Testis (tissue), 5 donors: ENCODE results near the gene VSIG10L. TPM values are rescaled to one million over a fixed set of nuclear protein-coding genes. Genes with fewer than 3 reads are reported as not detected.
A peak's percentile ranks its signal among the peaks of the same experiment; 100 is the strongest.

Source experiments
- DNase-seq: peaks from one replicate; pipeline ENCODE4 v3.0.0-alpha.2; 2019
- H3K27ac ChIP-seq, 2 donors: fragments of 200-600 bp; sonication (generic); one replicate each; pipeline ENCODE4 v1.5.1; 2019
- H3K27me3 ChIP-seq: fragments of 200-600 bp; sonication (generic); one replicate; pipeline ENCODE4 v1.5.1; 2019
- H3K36me3 ChIP-seq: fragments of 200-600 bp; sonication (generic); one replicate; pipeline ENCODE4 v1.5.1; 2017; ENCODE audit warnings: low read depth; ENCODE audit errors: missing control alignments
- H3K4me1 ChIP-seq: fragments of 200-600 bp; sonication (generic); one replicate; pipeline ENCODE4 v1.5.1; 2019
- H3K4me3 ChIP-seq, 2 donors: fragments of 200-600 bp; sonication (generic); one replicate each; pipeline ENCODE4 v1.5.1; 2017 to 2019
- H3K9me3 ChIP-seq: fragments of 200-600 bp; sonication (generic); one replicate; pipeline ENCODE4 v1.5.1; 2017
- CTCF ChIP-seq, 3 experiments: fragments of 450-650 bp in 2 of 3; fragments of 200-600 bp in 1 of 3; sonication (generic) in 1 of 3; IDR thresholded peaks; one replicate each; pipeline ENCODE4 v1.5.1; 2016 to 2019; ENCODE audit warnings: antibody characterized with exemption in 3 of 3, mild to moderate bottlenecking in 2 of 3, moderate library complexity in 1 of 3
- POLR2A ChIP-seq: fragments of 450-650 bp; IDR thresholded peaks from one replicate; pipeline ENCODE4 v1.6.1; 2017; ENCODE audit warnings: antibody characterized with exemption, mild to moderate bottlenecking, moderate library complexity
- WGBS, 2 donors: methylation state at CpG; one replicate each; pipeline ENCODE4 v1.1.5; 2018; 5-methylcytosine and 5-hydroxymethylcytosine counted together
- intact Hi-C: fragments of 100-400 bp; cut with DNase I; formaldehyde crosslinking; loops from one replicate; pipeline ENCODE4 v1.15.1; 2023; ENCODE audit warnings: low total_unique reads
- long read RNA-seq, 2 donors: transcript quantifications; one replicate each; lab custom pipeline, GENCODE V29; 2026
- polyA plus RNA-seq: library from polyadenylated mRNA; stranded (reverse); fragments of 350-450 nt; fragmentation: Illumina TruSeq; extraction: RNeasy Lipid Tissue Mini Kit (QIAGEN cat#74804); gene quantifications from one replicate; pipeline ENCODE4 v1.2.3, GENCODE V29; 2014; ENCODE audit warnings: low read depth, low replicate concordance; ENCODE audit not compliant: insufficient read depth
- total RNA-seq, 2 donors: library from RNA; depleted of rRNA; stranded (reverse); fragments of >200 nt; gene quantifications; one replicate each; pipeline ENCODE4 v1.2.3, GENCODE V29; 2016

The VSIG10L gene
- total RNA-seq = 10 to 100 TPM; 10.5 to 12.0 TPM
- polyA plus RNA-seq = 5.8 TPM
- long read RNA-seq, donor 1 = 0 reads
- long read RNA-seq, donor 2, partial matches to known transcripts = 7 of 7 reads
- long read RNA-seq, donor 2, other reads (novel, unspliced or antisense) = 0 of 7 reads

- 61 to 77% methylated on average over 2 to 3 of the region's 3 CpGs for WGBS, 2 donors
- DNase-seq = no peak
- intact Hi-C loops = no loop called here
- Histone ChIP-seq H3K27ac (no peak within 1 kb of the TSS), H3K4me3 (no peak within 1 kb of the TSS), H3K27me3 (no peaks in the 10 kb centered on the region), H3K4me1 (no peaks in the 10 kb centered on the region), H3K9me3 (no peaks in the 10 kb centered on the region), H3K36me3 (no peaks in the 10 kb centered on the region)
- TF ChIP-seq POLR2A (no peak), CTCF (IDR thresholded peaks at IDR 0.05) (no peak)
Measured at GRCh38 chr19:51341976-51342580, at the start of gene VSIG10L. Gene VSIG10L (minus strand): TSS chr19:51342139. CDS start chr19:51342124, 15 bp downstream.

DNA sequence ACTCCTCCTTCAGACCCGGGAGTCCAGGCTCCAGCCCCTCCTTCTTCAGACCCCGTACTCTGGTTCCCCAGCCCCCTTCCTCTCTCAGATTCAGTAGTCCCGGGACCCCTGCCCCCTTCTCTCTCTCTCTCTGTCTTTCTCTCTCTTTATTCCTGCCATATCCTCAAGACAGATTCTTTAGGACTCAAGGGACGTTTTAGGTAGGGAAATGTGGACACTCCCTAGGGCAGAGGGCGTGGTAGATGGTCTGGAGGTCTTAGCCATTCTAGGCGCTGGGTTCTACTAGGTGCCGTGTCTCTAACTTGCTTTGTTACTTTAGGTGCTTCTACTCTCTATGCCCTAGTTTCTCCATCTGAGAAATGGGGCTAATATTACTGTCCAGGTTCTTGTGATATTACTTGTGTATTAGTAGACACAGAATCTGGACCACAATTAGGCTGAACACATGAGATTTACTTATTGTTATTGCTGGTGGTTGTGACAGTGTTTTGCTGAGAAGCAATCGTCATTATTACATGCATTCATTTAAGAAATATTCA, 49.2 kb upstream of the VSIG10L start:
- H3K27me3 ChIP-seq = no peaks in the 10 kb centered on the region
- WGBS, 2 donors = 29 to 47% methylated on average over 8 of the region's 8 CpGs
- H3K4me1 ChIP-seq = peaks cover 5% of the 10 kb centered on the region
- H3K9me3 ChIP-seq = no peaks in the 10 kb centered on the region
- DNase-seq = no peak
- no peak overlapping the region for H3K27ac ChIP-seq
- intact Hi-C loops = no loop called here
- no peak for TF ChIP-seq CTCF (IDR thresholded peaks at IDR 0.05)
- no peak for TF ChIP-seq POLR2A
- H3K4me3 ChIP-seq = peak overlapping the region in 1 of 2 donors; percentile 27
- no peaks in the 10 kb centered on the region for H3K36me3 ChIP-seq

GRCh38 chr19:51389143-51389542, 47.2 kb upstream of the VSIG10L start:
- no peaks in the 10 kb centered on the region for H3K36me3 ChIP-seq
- H3K4me3 ChIP-seq = no peak overlapping the region
- intact Hi-C loops = no loop called here
- WGBS, 2 donors = 74 to 86% methylated on average over 2 to 14 of the region's 14 CpGs
- DNase-seq = no peak
- no peak overlapping the region for H3K27ac ChIP-seq
- no peaks in the 10 kb centered on the region for H3K9me3 ChIP-seq
- no peak for TF ChIP-seq CTCF (IDR thresholded peaks at IDR 0.05)
- H3K4me1 ChIP-seq = peaks cover 5% of the 10 kb centered on the region
- H3K27me3 ChIP-seq = no peaks in the 10 kb centered on the region

GRCh38 chr19:51387924-51388389, 46.0 kb upstream of the VSIG10L start, which contains the start of gene LIM2:
Gene LIM2 (minus strand): TSS chr19:51387974. CDS start chr19:51387443, 531 bp downstream.
- Histone ChIP-seq H3K9me3 (no peaks in the 10 kb centered on the region), H3K36me3 (no peaks in the 10 kb centered on the region), H3K4me3 (no peak within 1 kb of the TSS), H3K4me1 (no peaks in the 10 kb centered on the region), H3K27ac (no peak within 1 kb of the TSS), H3K27me3 (no peaks in the 10 kb centered on the region)
- intact Hi-C loops = no loop called here
- TF ChIP-seq CTCF (IDR thresholded peaks at IDR 0.05) (no peak), POLR2A (no peak)
- WGBS, 2 donors = 84 to 88% methylated on average over 13 to 15 of the region's 15 CpGs
- DNase-seq = no peak
